Measurements from ENCODE around the gene TRIM77.
"Not testable (repeated sequence)": the region's sequence is repeated elsewhere in the genome, so short reads cannot be mapped to it uniquely, and the experiment has no call there.

The TRIM77 gene, protein sequence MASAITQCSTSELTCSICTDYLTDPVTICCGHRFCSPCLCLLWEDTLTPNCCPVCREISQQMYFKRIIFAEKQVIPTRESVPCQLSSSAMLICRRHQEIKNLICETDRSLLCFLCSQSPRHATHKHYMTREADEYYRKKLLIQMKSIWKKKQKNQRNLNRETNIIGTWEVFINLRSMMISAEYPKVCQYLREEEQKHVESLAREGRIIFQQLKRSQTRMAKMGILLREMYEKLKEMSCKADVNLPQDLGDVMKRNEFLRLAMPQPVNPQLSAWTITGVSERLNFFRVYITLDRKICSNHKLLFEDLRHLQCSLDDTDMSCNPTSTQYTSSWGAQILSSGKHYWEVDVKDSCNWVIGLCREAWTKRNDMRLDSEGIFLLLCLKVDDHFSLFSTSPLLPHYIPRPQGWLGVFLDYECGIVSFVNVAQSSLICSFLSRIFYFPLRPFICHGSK

GRCh38 chr11:89709999-89710398 lies at the start of gene TRIM77:
TSS of gene TRIM77 (plus strand) at chr11:89710299. CDS start at chr11:89710299, 0 bp downstream.
- DNase-seq, result not testable (repeated sequence)

DNA sequence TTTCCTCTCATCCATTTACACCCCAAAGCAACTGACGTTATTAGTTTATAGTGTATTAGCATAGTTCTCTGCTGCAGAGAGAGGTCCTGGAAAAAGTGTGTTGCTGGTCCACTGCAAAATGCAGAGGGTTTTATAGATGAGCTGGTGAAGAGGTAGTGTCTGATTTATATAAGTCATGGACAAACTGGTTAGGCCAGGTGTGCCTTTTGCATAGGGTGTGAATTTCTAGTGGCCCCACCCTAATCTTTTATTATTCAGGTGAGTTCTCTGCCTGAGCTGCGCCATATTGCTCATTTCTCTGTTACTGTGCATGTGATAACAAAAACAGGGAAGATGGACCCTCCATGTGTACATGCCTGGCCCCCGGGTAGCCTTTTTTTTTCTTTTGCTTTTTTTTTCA lies 43.1 kb upstream of the TRIM77 start:
- no peak for DNase-seq

GRCh38 chr11:89668158-89668557 lies 41.9 kb upstream of the TRIM77 start:
- not testable (repeated sequence) for DNase-seq

- DNase-seq, result not testable (repeated sequence)
Measured at GRCh38 chr11:89669586-89669985, 40.5 kb upstream of the TRIM77 start.

DNA sequence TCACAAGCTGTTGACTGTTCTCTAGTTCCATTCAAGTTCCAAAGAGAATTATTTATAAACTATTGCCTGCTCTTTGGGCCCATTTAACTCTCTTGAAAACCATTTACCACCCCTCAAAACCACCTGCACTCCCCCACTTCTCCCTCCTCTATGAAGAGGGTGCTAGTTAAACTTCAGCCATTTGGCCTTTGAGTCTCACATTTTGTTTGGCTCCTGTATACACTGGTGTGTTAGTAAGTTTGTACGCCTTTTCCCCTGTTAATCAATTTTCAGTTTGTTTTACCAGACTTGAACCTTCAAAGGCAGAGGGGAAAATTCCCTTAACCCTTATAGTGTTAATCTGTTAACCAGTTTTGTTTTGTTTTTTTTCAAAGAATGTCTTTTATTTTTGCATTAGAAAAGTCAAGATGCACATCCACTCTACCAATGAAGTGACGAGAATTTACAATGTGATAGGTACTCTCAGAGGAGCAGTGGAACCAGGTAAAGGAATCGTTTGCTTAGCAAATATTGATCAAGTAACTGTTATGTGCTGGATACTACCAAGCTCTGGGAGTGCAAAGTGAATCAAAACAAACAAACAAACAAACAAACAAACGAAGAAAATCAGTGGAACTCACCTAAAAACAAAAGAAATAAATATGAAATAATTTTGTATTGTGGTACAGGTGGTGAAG lies 40.0 kb upstream of the TRIM77 start:
- not testable (repeated sequence) for DNase-seq

DNA sequence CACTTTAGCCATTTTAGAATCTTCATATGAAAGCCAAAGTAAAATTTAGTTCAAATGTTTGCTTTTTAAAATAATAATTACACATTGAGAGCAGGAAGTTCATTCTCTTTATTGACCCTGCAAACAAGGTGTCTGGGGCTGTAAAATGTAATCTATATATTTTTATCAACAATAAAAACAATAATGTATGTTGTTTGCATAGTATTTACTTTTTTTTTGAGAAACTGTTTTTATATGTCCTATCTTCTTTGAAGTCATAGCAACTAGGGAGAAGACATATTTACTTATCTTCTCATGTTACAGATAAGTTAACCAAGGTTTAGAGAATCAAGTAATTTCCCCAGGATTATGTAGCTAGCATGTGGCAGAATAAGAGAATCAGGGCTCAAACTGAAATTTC lies 37.6 kb upstream of the TRIM77 start:
- not testable (repeated sequence) for DNase-seq

DNA sequence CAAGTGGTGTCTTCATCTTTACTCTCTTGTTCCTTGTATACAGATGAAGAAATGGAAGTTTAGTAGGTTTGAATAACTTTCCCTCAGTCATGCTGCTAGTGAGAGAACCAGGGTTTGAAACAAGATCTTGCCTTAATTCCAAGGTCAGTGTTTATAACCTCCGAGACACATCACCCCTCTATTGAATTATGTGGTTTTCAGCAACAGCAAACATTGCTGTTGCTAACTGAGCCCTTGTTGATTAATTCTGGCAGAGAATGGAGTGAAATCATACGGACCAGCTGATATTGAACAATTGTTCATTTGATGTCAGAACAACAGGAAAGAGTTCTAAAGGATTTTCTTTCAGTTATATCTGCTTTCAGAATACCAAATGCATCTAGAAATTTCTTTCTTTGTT lies 36.7 kb upstream of the TRIM77 start:
- not testable (repeated sequence) for DNase-seq

DNA sequence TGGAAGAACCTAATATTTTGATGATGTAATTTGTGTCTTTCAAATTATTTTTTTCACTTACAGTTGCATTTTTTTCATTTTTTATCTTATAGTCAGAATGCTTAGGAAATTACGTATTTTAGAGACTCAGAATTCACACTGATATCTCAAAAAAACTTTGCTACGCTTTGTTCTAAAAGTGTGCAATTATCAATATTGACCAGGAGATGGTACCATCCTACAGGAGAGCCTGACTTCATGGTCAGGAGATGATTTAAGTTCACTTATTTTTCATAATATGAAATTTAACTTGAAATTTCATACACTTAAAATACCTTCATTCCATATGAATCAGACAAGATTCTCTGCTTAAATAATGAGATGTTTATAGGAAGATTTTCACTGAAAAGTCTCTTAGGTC lies 34.7 kb upstream of the TRIM77 start:
- DNase-seq, result peak; percentile 72

DNA sequence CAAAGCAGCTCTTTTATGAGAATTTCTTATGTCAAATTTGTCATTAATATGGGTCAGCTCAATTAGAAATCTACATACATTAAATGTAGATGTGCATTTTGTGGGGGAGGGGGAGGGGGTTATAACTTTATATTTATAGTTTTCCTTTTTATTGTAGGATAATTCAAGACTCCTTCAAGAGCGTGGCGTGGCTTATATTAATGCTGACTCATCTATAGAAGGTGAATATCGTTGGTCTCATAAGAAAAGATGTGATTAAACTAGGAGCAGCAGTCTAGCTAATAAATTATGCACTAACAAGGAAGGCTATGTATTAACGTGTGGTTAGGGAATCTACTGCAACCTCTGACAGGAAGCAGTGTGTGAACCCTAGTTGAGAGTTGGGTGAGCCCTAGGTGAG lies 34.2 kb upstream of the TRIM77 start:
- DNase-seq, result not testable (repeated sequence)

GRCh38 chr11:89707080-89707479 lies 3.0 kb upstream of the TRIM77 start:
- not testable (repeated sequence) for DNase-seq

DNA sequence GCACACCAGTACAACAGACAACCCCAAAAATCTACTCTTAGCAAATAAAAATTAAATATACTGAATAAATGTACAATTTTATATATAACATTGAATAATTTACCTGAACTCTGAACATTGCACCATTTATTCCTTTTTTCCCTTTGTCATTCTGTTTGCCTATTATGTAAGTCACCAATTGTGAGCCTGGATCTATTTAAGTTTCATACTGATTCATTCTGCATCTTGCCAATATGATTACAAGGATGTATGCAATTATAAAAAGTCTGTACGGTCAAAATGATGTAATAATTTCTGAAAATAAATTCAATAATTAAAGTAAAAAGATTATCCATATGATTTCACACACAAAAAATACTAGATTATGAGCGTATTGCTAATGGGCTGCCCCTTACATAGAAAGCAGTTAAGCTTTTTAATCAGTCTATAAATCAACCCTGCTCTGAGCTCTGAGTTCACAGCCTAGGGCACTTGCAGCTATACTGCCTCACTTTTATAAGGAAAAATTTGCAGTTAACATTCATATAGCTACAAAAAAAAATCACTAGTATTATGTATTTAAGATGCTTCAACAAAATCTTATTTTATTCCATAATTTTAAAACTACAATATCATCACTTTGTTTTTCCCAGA lies 14.9 kb downstream of the TRIM77 start:
- DNase-seq, result not testable (repeated sequence)

GRCh38 chr11:89730215-89730614 lies 20.1 kb downstream of the TRIM77 start:
- DNase-seq, result not testable (repeated sequence)

- DNase-seq, result no peak
Measured at GRCh38 chr11:89736566-89736965, 26.5 kb downstream of the TRIM77 start.

- DNase-seq, result no peak
Measured at GRCh38 chr11:89737116-89737515, 27.0 kb downstream of the TRIM77 start.

GRCh38 chr11:89741406-89741805 lies 31.3 kb downstream of the TRIM77 start:
- not testable (repeated sequence) for DNase-seq

DNA sequence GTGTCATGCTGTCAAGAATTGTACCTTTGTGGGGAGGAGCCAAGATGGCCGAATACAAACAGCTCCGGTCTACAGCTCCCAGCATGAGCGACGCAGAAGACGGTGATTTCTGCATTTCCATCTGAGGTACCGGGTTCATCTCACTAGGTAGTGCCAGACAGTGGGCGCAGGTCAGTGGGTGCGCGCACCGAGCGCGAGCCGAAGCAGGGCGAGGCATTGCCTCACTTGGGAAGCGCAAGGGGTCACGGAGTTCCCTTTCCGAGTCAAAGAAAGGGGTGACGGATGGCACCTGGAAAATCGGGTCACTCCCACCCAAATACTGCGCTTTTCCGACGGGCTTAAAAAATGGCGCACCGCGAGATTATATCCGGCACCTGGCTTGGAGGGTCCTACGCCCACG lies 34.1 kb downstream of the TRIM77 start:
- DNase-seq, result not testable (repeated sequence)

DNA sequence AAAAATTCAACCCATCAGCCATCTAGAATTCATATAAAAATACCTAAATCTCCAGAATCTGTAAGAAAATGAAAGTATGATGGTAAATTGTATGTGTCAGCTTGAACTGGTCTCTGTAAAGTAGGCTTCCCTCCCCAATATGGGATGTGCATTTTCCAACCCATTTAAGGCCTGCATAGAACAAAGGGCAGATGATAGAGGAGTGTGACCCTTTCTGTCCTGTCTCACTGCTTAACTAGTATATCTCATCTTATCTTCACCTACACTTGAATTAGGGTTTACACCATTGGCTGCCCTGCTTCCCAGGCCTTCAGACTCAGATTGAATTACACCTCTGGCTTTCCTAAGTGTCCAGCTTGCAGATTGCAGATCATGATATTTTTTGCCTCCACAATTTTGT lies 40.7 kb downstream of the TRIM77 start:
- not testable (repeated sequence) for DNase-seq
